Stomach (tissue), 9 donors: ENCODE results near the gene ERCC6L2. TPM values are rescaled to one million over a fixed set of nuclear protein-coding genes. Genes with fewer than 3 reads are reported as not detected.

ENCODE experiments used
- DNase-seq, 2 donors: peaks; one replicate each; pipeline versions ENCODE4 v3.0.0 to v3.0.0-alpha.2; 2013 to 2019
- H3K27ac ChIP-seq, 5 donors: fragments of 200-600 bp in 4 of 5; sonication (generic) in 4 of 5; one replicate each; pipeline ENCODE4 v1.5.1; 2013 to 2019; ENCODE audit warnings: mild to moderate bottlenecking in 1 of 5, moderate library complexity in 1 of 5
- H3K27me3 ChIP-seq, 3 donors: fragments of 200-600 bp; sonication (generic); one replicate each; pipeline ENCODE4 v1.5.1; 2017 to 2019; ENCODE audit warnings: mixed run types in 1 of 3
- H3K36me3 ChIP-seq, 4 donors: fragments of 200-600 bp; sonication (generic); 1 replicate in 3 of 4; 2 replicates in 1 of 4; pipeline ENCODE4 v1.5.1; 2016 to 2019
- H3K4me1 ChIP-seq, 4 donors: fragments of 200-600 bp; sonication (generic); one replicate each; pipeline ENCODE4 v1.5.1; 2016 to 2019
- H3K4me3 ChIP-seq, 4 donors: fragments of 200-600 bp; sonication (generic) in 3 of 4; one replicate each; pipeline ENCODE4 v1.5.1; 2016 to 2019; ENCODE audit warnings: mild to moderate bottlenecking in 1 of 4
- H3K9me3 ChIP-seq, 4 donors: fragments of 200-600 bp; sonication (generic); one replicate each; pipeline ENCODE4 v1.5.1; 2016 to 2019
- CTCF ChIP-seq, 7 experiments: fragments of 450-650 bp in 4 of 7; fragments of 200-600 bp in 3 of 7; sonication (generic) in 3 of 7; IDR thresholded peaks; one replicate each; pipeline ENCODE4 v1.5.1; 2016 to 2019; ENCODE audit warnings: antibody characterized with exemption in 7 of 7, control low read depth in 2 of 7, mild to moderate bottlenecking in 1 of 7
- EP300 ChIP-seq: sonication (generic); formaldehyde crosslinking; IDR thresholded peaks from one replicate; pipeline ENCODE4 v1.6.1; 2017; ENCODE audit warnings: antibody characterized with exemption
- POLR2A ChIP-seq, 4 donors: fragments of 450-650 bp; IDR thresholded peaks; one replicate each; pipeline ENCODE4 v1.6.1; 2016; ENCODE audit warnings: antibody characterized with exemption in 4 of 4, control low read depth in 2 of 4, mild to moderate bottlenecking in 1 of 4, moderate library complexity in 1 of 4
- POLR2AphosphoS5 ChIP-seq, 3 donors: sonication (generic); formaldehyde crosslinking; IDR thresholded peaks; one replicate each; pipeline ENCODE4 v1.6.1; 2016; ENCODE audit warnings: antibody characterized with exemption in 3 of 3
- WGBS, 5 donors: extraction: QIAGEN DNeasy Blood & Tissue Kit in 3 of 5; methylation state at CpG; one replicate each; pipeline versions ENCODE4 v1.1.5 to v1.1.7; 2013 to 2018; 5-methylcytosine and 5-hydroxymethylcytosine counted together
- intact Hi-C: fragments of 100-400 bp; cut with DNase I; formaldehyde crosslinking; loops from one replicate; pipeline ENCODE4 v1.15.1; 2023; ENCODE audit warnings: low total_unique reads
- polyA plus RNA-seq, 3 donors: library from polyadenylated mRNA; stranded (reverse); fragments of 200-250 nt; gene quantifications; one replicate each; pipeline ENCODE4 v1.2.3, GENCODE V29; 2013
- total RNA-seq, 5 donors: library from RNA; depleted of rRNA; stranded (reverse); fragments of >200 nt; gene quantifications; one replicate each; pipeline versions ENCODE4 v1.1.0 to v1.2.3, GENCODE V29; 2014 to 2016
- donor health status: healthy with polysubstance abuse.
- donor health status: Bipolar disorder and iron deficiency.
- donor health status: healthy.

The ERCC6L2 gene
- total and polyA plus RNA-seq, 8 donors, result 3.9 to 218 (median 34.1) TPM

GRCh38 chr9:95939472-95939871 lies 64.0 kb downstream of the ERCC6L2 start:
- DNase-seq, result no peak
- Histone ChIP-seq H3K27me3 (no peaks in the 10 kb centered on the region), H3K4me3 (no peak overlapping the region), H3K9me3 (peaks cover 0 to 5% (median 0%) of the 10 kb centered on the region in 4 donors), H3K4me1 (no peaks in the 10 kb centered on the region), H3K36me3 (peaks cover 8 to 86% (median 62%) of the 10 kb centered on the region in 4 donors), H3K27ac (no peak overlapping the region)
- intact Hi-C loops, result no loop called here
- TF ChIP-seq POLR2AphosphoS5 (IDR thresholded peaks at IDR 0.05) (no peak), POLR2A (IDR thresholded peaks at IDR 0.05) (no peak), EP300 (no peak), CTCF (IDR thresholded peaks at IDR 0.05) (no peak)
- WGBS, 5 donors, result 95 to 100% (median 100%) methylated on average over 1 of the region's 1 CpG

GRCh38 chr9:95940265-95940664 lies 64.8 kb downstream of the ERCC6L2 start:
- TF ChIP-seq CTCF (IDR thresholded peaks at IDR 0.05), result no peak
- no peak for TF ChIP-seq EP300
- TF ChIP-seq POLR2A (IDR thresholded peaks at IDR 0.05), result no peak
- TF ChIP-seq POLR2AphosphoS5 (IDR thresholded peaks at IDR 0.05), result no peak
- Histone ChIP-seq H3K36me3 (peaks cover 8 to 83% (median 60%) of the 10 kb centered on the region in 4 donors), H3K27me3 (no peaks in the 10 kb centered on the region), H3K4me3 (no peak overlapping the region), H3K9me3 (peaks cover 0 to 5% (median 0%) of the 10 kb centered on the region in 4 donors), H3K4me1 (no peaks in the 10 kb centered on the region), H3K27ac (no peak overlapping the region)
- DNase-seq, result no peak
- WGBS, 5 donors, result 87 to 93% (median 93%) methylated on average over 2 of the region's 2 CpGs
- intact Hi-C loops, result no loop called here

- H3K36me3 ChIP-seq, result peaks cover 8 to 77% (median 64%) of the 10 kb centered on the region in 4 donors
- TF ChIP-seq POLR2AphosphoS5 (IDR thresholded peaks at IDR 0.05) (no peak), CTCF (IDR thresholded peaks at IDR 0.05) (no peak), POLR2A (IDR thresholded peaks at IDR 0.05) (no peak), EP300 (no peak)
- peaks cover 0 to 5% (median 0%) of the 10 kb centered on the region in 4 donors for H3K9me3 ChIP-seq
- DNase-seq, result no peak
- no peak overlapping the region for H3K4me3 ChIP-seq
- no peak overlapping the region for H3K27ac ChIP-seq
- WGBS, 5 donors, result 83 to 97% (median 93%) methylated on average over 4 of the region's 4 CpGs
- H3K27me3 ChIP-seq, result no peaks in the 10 kb centered on the region
- intact Hi-C loops, result no loop called here
- no peaks in the 10 kb centered on the region for H3K4me1 ChIP-seq
Measured at GRCh38 chr9:95942016-95942415, 66.5 kb downstream of the ERCC6L2 start.

GRCh38 chr9:95947118-95947517 lies 71.6 kb downstream of the ERCC6L2 start:
- Histone ChIP-seq H3K27ac (no peak overlapping the region), H3K4me1 (no peaks in the 10 kb centered on the region), H3K36me3 (peaks cover under 1 to 61% (median 48%) of the 10 kb centered on the region in 4 donors), H3K27me3 (no peaks in the 10 kb centered on the region), H3K9me3 (peaks cover 0 to 13% (median 5%) of the 10 kb centered on the region in 4 donors), H3K4me3 (no peak overlapping the region)
- intact Hi-C loops, result no loop called here
- 78 to 95% (median 85%) methylated on average over 1 of the region's 1 CpG for WGBS, 5 donors
- no peak for DNase-seq
- TF ChIP-seq CTCF (IDR thresholded peaks at IDR 0.05), result no peak
- TF ChIP-seq POLR2AphosphoS5 (IDR thresholded peaks at IDR 0.05), result no peak
- no peak for TF ChIP-seq POLR2A (IDR thresholded peaks at IDR 0.05)
- no peak for TF ChIP-seq EP300
